ENCODE measurements around the gene COQ4. TPM values are rescaled to one million over a fixed set of nuclear protein-coding genes. Genes with fewer than 3 reads are reported as not detected.

COQ4 gene
- total RNA-seq, 1 donor from 2014 or later: 51.0 TPM

DNA sequence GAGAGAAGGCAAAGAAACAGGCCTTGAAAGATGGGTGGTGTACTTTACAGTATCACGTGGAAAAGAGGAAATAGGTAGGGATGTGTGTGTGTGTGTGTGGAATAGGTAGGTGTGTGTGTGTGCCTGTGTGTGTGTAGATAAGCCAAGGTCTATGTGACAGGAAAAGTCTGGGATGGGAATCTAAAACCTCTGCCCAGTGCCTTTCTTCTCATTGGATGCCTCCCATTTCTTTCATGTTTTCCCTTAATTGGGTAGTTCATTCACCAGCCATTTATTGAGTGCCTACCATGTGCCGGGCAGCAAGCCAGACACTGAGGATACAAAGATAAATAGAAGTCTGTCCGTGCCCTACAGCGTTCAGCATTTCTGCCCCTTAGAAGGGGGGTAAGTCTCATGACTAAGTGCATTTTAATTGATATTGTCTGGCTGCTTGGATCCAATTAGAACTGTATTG, 49.6 kb downstream of the COQ4 start:
- peaks cover 41% of the 10 kb centered on the region for H3K4me1 Mint-ChIP-seq
- TF ChIP-seq, protein P1, sequence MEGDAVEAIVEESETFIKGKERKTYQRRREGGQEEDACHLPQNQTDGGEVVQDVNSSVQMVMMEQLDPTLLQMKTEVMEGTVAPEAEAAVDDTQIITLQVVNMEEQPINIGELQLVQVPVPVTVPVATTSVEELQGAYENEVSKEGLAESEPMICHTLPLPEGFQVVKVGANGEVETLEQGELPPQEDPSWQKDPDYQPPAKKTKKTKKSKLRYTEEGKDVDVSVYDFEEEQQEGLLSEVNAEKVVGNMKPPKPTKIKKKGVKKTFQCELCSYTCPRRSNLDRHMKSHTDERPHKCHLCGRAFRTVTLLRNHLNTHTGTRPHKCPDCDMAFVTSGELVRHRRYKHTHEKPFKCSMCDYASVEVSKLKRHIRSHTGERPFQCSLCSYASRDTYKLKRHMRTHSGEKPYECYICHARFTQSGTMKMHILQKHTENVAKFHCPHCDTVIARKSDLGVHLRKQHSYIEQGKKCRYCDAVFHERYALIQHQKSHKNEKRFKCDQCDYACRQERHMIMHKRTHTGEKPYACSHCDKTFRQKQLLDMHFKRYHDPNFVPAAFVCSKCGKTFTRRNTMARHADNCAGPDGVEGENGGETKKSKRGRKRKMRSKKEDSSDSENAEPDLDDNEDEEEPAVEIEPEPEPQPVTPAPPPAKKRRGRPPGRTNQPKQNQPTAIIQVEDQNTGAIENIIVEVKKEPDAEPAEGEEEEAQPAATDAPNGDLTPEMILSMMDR (conservative IDR thresholded peaks at IDR 0.05): no peak
- H3K36me3 Mint-ChIP-seq (ENCODE audit: low read depth): no peaks in the 10 kb centered on the region
- H3K9me3 Mint-ChIP-seq: no peaks in the 10 kb centered on the region
- H3K27ac Mint-ChIP-seq (ENCODE audit: unreplicated experiment): peak overlapping the region; percentile 92
- H3K27me3 Mint-ChIP-seq (ENCODE audit: low read depth): no peaks in the 10 kb centered on the region
- peak overlapping the region; percentile 99 for H3K4me3 Mint-ChIP-seq
- DNase-seq (ENCODE audit: low read depth, low spot score): no peak

DNA sequence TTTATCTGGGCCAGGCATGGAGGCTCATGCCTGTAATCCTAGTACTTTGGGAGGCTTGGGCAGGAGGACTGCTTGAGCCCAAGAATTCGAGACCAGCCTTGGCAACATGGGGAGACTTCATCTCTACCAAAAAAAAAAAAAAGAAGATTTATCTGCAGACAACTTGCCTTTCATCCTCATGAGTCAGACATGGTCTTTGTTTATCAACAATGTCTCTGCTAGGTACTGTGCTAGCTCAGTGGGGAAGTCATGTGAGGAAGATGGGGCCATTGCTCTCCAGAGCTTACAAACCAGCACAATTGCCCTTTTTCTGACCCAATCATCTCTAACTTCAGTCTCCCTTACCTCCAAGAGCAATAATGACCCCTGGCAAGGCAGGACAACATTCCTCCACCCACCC, 50.1 kb downstream of the COQ4 start:
- Mint-ChIP-seq H3K4me3 (peak overlapping the region; percentile 99), H3K27ac (ENCODE audit: unreplicated experiment) (no peak overlapping the region)

GRCh38 chr9:128374221-128374675, 51.6 kb downstream of the COQ4 start:
- Mint-ChIP-seq H3K9me3 (no peaks in the 10 kb centered on the region), H3K4me1 (peaks cover 39% of the 10 kb centered on the region), H3K27me3 (ENCODE audit: low read depth) (no peaks in the 10 kb centered on the region), H3K4me3 (peak overlapping the region; percentile 76), H3K36me3 (ENCODE audit: low read depth) (peaks cover 4% of the 10 kb centered on the region), H3K27ac (ENCODE audit: unreplicated experiment) (peak overlapping the region; percentile 6)
- no peak for DNase-seq (ENCODE audit: low read depth, low spot score)
- TF ChIP-seq, protein P1 (conservative IDR thresholded peaks at IDR 0.05): no peak

More for the DNA sequence above, 50.1 kb downstream of the COQ4 start:
- no peak for DNase-seq (ENCODE audit: low read depth, low spot score)
- Mint-ChIP-seq H3K4me1 (peaks cover 40% of the 10 kb centered on the region), H3K9me3 (no peaks in the 10 kb centered on the region), H3K27me3 (ENCODE audit: low read depth) (no peaks in the 10 kb centered on the region), H3K36me3 (ENCODE audit: low read depth) (no peaks in the 10 kb centered on the region)
- TF ChIP-seq, protein P1 (conservative IDR thresholded peaks at IDR 0.05): no peak

- Mint-ChIP-seq H3K36me3 (ENCODE audit: low read depth) (peaks cover 4% of the 10 kb centered on the region), H3K9me3 (no peaks in the 10 kb centered on the region), H3K27ac (ENCODE audit: unreplicated experiment) (no peak overlapping the region), H3K27me3 (ENCODE audit: low read depth) (no peaks in the 10 kb centered on the region), H3K4me1 (peaks cover 31% of the 10 kb centered on the region), H3K4me3 (peak overlapping the region; percentile 65)
- TF ChIP-seq, protein P1 (conservative IDR thresholded peaks at IDR 0.05): no peak
- no peak for DNase-seq (ENCODE audit: low read depth, low spot score)
Observed at GRCh38 chr9:128375865-128376264, 53.2 kb downstream of the COQ4 start.

GRCh38 chr9:128382261-128382660, 59.6 kb downstream of the COQ4 start:
- TF ChIP-seq, protein P1 (conservative IDR thresholded peaks at IDR 0.05): no peak
- peaks cover 15% of the 10 kb centered on the region for H3K36me3 Mint-ChIP-seq (ENCODE audit: low read depth)
- H3K4me3 Mint-ChIP-seq: peak overlapping the region; percentile 94
- peak overlapping the region; percentile 97 for H3K27ac Mint-ChIP-seq (ENCODE audit: unreplicated experiment)
- H3K9me3 Mint-ChIP-seq: no peaks in the 10 kb centered on the region
- H3K4me1 Mint-ChIP-seq: peaks cover 64% of the 10 kb centered on the region
- no peak for DNase-seq (ENCODE audit: low read depth, low spot score)
- H3K27me3 Mint-ChIP-seq (ENCODE audit: low read depth): peaks cover 25% of the 10 kb centered on the region

All from neural crest cell (in vitro differentiated cells).